ENCODE measurements around the gene LMTK2.

The LMTK2 gene

GRCh38 chr7:98229441-98229840 is 122.8 kb downstream of the LMTK2 start:
- TF ChIP-seq, protein P1, sequence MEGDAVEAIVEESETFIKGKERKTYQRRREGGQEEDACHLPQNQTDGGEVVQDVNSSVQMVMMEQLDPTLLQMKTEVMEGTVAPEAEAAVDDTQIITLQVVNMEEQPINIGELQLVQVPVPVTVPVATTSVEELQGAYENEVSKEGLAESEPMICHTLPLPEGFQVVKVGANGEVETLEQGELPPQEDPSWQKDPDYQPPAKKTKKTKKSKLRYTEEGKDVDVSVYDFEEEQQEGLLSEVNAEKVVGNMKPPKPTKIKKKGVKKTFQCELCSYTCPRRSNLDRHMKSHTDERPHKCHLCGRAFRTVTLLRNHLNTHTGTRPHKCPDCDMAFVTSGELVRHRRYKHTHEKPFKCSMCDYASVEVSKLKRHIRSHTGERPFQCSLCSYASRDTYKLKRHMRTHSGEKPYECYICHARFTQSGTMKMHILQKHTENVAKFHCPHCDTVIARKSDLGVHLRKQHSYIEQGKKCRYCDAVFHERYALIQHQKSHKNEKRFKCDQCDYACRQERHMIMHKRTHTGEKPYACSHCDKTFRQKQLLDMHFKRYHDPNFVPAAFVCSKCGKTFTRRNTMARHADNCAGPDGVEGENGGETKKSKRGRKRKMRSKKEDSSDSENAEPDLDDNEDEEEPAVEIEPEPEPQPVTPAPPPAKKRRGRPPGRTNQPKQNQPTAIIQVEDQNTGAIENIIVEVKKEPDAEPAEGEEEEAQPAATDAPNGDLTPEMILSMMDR (IDR thresholded peaks at IDR 0.05): no peak

GRCh38 chr7:98229991-98230745 is 123.5 kb downstream of the LMTK2 start:
- TF ChIP-seq, protein P1 (IDR thresholded peaks at IDR 0.05): no peak

GRCh38 chr7:98230746-98231471 is 124.2 kb downstream of the LMTK2 start:
- TF ChIP-seq, protein P1 (IDR thresholded peaks at IDR 0.05): no peak

- TF ChIP-seq, protein P1 (IDR thresholded peaks at IDR 0.05): no peak
Observed at GRCh38 chr7:98231493-98232262, 125.0 kb downstream of the LMTK2 start.

DNA sequence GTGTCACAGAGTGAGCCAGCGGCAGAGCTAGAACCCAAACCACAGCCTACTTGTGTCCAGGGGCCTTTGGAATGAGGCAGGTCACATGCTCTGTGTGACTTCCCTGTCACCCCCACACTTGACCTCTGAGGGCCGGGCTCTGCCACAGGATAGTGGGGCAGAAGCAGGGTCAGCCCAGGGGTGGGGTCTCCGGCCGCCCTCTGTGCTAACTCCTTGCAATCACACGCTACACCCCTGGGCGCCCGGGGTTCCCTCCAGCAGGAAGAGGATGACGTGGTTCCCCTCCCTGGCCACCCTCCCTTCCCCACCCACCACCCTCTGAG is 125.6 kb downstream of the LMTK2 start:
- TF ChIP-seq, protein P1 (IDR thresholded peaks at IDR 0.05): no peak

DNA sequence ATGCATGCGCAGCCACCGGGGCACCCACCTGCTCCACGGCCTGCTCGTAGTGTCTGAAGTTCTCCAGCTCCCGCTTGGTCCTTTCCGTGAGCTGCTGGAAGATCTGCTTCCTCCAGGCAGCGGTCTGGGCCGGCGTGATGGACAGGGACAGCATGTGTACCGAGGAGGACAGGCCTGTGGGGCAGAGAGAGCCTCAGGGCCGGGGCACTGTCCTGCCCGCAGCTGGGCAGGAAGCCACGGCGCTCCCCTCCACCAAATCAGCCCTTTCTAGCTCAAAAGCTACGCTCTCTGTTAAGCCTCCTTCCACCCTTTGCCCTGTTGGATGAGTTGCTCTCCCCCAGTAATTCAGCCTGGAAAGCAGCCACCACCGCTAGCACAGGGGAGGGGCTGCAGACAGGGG is 126.1 kb downstream of the LMTK2 start:
- TF ChIP-seq, protein P1 (IDR thresholded peaks at IDR 0.05): no peak

DNA sequence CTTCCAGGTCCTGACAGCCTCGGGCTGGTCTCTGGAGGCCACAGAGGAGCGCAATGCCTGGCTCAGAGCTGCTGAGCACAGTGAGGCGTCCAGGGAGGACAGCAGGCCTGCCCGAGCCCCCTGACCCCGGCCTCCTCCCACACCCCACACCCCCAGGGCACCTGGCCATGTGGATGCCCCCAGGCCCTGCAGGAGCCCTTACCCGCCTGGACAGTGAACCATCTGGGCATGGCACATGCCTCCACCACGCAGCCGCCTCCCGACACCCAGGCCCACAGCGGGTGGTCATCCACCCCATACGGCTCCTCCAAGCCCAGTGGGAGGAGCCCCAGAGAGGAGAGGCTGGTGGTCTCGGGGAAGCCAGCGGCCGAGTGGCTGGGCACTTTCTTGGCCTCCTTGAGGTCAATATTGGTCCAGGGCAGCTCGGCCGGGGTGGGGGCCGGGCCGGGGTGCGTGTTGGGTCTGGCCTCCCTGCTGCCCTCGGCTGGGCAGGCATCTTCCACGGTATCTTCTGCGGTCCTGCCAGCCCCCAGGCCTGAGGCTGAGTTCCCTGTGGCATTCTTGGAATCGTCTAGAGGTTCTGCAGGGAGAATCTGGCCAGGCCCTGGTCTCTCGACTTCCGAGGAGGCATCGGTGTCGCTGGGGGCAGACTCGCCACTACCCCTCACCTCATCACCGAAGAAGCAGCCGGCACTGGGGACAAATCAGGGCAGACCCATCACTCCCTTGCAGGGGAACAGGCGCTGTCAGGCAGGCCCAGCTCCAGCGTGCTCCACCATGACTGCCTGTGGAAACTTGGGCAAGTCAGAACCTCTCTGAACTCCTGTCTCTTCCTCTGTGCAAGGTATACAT is 126.8 kb downstream of the LMTK2 start:
- TF ChIP-seq, protein P1 (IDR thresholded peaks at IDR 0.05): no peak

Data from LNCAP (cell line).